Lung microvascular endothelial cell (primary cell): ENCODE results near the gene DACT3. TPM values are rescaled to one million over a fixed set of nuclear protein-coding genes. Genes with fewer than 3 reads are reported as not detected.

Experiments used
- DNase-seq, 2 donors: peaks; one replicate each; pipeline versions ENCODE4 v3.0.0 to v3.0.0-alpha.2; 2010; ENCODE audit warnings: low read depth in 2 of 2
- total RNA-seq: library from RNA; depleted of rRNA; stranded (reverse); fragments of >200 nt; gene quantifications from 2 replicates; pipeline ENCODE4 v1.2.1, GENCODE V29; 2014

Gene DACT3, protein sequence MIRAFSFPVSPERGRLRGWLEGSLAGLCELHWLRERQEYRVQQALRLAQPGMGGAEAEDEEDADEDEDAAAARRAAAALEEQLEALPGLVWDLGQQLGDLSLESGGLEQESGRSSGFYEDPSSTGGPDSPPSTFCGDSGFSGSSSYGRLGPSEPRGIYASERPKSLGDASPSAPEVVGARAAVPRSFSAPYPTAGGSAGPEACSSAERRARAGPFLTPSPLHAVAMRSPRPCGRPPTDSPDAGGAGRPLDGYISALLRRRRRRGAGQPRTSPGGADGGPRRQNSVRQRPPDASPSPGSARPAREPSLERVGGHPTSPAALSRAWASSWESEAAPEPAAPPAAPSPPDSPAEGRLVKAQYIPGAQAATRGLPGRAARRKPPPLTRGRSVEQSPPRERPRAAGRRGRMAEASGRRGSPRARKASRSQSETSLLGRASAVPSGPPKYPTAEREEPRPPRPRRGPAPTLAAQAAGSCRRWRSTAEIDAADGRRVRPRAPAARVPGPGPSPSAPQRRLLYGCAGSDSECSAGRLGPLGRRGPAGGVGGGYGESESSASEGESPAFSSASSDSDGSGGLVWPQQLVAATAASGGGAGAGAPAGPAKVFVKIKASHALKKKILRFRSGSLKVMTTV
- 0.20 and 0.22 TPM in 2 replicates for total RNA-seq

DNA sequence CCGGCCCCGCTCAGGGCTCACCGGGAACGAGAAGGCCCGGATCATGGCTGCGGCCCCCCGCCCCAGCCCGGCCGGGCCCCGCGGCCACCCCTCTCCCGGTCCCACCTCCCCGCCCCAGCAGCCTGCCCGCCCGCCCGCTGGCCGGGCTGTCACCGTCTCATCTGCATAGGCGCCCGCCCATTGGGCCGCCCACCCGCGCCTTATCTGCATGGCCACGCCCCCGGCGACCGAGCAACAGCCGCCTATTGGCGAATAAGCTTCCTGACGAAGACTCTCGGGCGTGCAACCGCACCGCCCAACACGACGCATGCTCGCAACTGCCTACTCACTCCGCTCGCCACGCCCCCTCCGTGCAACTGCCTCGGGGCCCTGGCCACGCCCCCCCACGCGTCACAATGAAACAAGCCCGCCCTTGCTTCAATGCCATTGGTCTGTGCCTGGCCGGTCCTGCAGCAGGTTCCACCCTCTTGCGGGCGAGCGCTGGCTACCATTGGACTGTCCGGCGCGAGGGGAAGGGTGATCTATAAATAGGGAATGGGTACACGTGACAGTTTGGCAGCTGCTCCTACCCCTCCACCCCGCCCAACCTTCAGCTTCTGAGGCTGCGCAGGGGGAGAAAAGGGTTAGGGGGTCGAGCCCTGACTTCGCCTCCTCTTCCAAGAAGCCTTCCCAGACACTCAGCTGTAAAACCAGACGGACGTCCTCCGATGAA lies at the start of gene DACT3:
DACT3 (minus strand) TSS at position 163 of the 712 bp plus-strand sequence; CDS start at position 45, 118 bp downstream.
- DNase-seq = peak; percentile 100

DNA sequence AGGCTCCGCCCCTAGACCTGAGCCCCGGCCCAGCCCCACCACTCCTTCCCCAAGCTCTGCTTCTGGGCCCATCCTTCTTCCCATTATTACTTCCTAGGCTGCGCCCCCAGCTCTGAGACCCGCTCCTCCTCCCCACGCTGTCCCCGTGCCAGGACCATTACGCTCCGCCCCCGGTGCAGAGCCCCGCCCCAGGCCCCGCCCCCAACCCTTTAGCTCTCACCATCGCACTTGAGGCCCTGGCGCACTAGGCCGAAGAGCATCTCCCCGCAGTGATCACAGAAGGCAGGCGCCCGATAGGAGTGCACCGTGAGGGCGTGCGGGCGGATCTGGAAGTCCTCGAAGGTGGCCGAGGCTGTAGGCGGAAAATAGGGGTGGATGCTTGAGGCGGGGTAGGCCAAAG lies 49.7 kb upstream of the DACT3 start:
- DNase-seq = no peak

DNA sequence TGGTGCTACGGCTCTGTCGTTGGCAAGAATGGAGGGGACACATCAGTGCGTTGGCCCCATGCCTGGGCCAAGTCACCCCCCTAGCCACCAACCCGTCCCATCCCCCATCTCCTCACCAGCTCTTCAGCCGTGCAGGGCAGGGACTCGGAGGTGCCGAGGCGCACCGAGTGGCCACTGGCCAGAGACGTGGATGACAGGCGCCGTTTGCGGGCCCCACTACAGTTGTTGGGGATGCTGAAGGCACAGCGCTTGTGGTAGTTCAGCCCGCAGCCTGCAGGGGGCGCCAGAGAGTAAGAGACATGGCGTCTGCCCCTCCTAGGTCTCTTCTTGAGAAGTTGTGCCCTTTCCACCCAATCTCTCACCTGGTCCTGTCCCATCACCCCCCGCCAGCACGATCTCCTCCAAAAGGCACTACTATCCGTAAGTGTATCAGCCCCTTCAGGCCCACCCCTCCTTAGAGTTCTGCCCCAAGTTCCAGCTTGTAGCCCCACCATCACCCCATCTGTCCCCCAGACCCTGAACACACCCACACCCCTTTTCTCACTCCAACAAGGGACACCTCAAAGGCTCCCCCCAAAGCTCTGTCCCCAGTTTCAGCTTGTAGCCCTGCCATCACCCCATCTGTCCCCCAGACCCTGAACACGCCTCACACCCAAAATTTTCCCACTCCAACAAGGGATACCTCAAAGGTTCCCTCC lies 43.5 kb upstream of the DACT3 start:
- DNase-seq = peak; percentile 58 to 64

DNA sequence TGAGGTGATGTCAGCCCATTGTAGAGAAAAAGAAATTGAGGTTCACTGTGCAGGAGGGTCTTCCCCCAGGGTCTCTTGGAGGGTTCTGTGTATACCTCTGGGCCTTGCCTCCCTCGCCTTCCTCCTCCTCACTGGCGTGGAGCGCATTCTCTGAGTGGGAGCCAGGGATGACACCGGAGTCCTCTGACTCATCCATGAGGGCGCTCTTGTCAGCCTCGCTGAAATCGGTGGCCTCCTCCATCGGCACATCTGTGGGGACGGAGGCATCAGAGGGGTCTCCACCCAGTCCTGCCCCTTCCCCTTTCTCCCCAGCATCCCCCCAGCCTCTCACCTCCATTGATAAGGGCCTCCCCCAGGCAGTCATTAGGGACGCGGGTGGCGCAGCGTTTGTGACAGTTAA lies 39.7 kb upstream of the DACT3 start:
- no peak for DNase-seq

DNA sequence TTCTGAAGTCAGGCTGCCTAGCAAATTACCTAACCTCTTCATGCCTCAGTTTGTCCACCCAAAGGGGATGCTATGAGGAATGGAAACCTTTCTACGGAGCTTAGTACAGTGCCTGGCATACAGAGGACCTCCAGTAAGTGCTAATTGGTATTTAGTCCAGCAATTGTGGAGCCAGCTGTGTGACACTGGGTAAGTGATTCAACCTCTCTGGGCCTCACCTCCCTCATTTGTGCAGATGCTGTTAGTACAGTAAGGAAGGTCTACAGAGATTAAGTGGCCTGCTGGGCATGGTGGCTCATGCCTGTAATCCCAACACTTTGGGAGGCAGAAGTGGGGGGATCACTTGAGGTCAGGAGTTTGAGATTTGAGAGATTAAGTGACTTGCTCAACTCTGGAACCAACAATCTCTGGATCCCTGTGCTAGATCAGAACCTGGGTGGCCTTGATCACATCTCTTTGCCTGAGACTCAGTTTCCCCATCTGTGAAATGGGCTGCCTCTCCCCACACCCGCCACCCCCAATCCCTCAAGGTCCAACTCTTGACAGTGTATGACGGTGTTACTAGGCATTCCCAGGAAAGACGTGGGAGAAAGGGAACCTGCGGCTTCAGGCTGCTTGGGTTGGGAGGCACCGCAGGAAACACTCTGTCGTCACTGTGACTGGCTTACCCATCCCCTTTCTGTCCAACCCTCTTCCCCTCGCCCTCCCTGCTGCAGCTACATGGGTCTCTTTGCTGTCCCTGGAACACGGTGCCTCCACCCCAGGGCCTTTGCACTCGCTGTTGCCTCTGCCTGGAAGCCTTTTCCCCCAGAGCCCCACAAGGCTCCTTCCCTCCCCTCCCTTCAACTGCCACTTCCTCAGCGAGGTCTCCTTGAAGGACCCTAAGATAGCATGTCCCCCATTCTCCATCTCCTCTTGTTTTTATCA lies 37.7 kb upstream of the DACT3 start:
- no peak for DNase-seq

DNA sequence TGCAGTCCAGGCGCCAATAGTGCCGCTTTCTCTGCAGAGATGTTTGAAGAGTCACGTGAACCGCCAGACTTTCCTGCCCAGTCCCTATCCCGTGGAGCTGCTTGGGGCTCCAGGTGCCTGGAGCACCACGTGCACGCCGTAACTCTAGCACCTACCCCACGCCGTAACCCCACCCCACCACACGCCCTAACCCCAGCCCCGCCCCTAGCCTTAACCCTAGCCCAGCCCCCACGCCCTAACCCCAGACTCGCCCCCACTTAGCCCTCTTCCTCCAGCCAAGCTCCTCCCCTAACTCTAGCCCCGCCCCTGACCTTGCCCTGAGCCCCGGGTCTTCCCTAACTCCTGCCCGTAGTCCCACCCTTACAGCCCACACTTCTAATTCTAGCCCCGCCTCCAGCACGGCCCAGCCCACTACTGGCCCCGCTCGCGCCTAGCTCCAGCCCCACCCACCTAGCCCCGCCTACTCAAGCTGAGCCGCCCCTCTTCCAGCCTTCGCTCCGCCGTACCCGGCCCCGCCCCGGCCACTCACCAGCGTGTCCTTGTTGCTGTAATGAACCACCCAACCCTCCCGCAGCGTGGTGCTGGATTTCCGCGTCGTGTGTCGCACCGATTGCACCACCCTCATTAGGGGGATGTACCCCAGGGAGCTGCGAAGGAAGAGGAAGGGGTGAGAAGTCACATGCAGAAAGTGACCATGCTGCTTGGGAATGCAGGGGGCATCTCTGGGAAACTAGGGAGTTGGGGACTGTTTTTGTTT lies 36.4 kb upstream of the DACT3 start:
- peak; percentile 81 to 84 for DNase-seq

DNA sequence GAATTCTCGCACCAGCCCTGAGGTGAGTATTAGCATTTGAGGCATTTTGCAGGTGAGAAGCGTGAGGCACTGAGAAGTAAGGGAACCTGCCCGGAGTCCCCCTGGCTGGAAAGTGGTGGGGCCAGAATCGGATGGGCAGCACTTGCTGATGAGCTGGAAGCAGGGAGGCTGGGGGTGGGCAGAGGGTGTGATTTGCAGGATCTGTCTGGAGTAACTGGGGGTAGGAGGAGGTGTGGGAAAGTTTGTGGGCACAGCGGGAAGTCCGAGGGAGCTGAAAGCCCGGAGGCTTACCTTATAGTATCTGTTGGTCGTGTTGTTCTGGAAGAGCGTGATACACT lies 35.9 kb upstream of the DACT3 start:
- DNase-seq = no peak

DNA sequence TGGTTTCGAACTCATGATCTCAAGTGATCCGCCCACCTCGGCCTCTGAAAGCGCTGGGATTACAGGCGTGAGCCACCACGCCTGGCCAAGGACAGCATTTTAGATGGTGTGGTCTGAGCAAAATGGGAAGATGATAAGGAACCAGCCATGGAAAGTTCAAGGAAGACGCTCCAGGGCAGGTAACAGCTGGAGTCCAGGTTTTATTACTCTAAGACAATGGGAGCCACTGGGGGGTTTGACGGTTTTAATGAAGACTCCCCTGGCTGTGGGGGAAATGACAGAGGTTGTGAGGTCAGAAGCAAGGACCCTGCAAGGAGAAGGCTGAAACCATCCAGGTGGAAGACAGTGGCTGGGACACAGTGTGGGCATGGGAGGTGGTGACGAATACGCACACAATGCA lies 35.1 kb upstream of the DACT3 start:
- no peak for DNase-seq

DNA sequence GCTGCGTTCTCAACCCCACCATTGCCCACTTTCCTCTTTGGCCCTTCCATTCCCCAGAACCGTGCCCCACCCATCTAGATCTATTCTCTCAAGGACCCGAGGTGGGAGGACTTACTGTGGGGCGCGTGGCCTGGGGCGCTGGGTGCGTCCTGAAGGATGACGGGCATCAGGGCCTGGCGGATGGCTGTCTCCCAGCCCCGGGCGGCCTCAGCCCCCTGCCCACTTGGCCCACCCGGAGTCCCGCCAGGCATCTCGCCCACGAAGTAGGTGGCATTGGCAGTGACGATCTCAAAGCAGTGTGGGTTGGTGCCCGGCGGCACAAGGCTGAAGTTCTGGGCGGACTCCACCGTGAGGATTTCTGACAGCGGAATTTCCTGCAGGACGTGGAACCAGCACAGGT lies 32.8 kb upstream of the DACT3 start:
- DNase-seq = no peak

DNA sequence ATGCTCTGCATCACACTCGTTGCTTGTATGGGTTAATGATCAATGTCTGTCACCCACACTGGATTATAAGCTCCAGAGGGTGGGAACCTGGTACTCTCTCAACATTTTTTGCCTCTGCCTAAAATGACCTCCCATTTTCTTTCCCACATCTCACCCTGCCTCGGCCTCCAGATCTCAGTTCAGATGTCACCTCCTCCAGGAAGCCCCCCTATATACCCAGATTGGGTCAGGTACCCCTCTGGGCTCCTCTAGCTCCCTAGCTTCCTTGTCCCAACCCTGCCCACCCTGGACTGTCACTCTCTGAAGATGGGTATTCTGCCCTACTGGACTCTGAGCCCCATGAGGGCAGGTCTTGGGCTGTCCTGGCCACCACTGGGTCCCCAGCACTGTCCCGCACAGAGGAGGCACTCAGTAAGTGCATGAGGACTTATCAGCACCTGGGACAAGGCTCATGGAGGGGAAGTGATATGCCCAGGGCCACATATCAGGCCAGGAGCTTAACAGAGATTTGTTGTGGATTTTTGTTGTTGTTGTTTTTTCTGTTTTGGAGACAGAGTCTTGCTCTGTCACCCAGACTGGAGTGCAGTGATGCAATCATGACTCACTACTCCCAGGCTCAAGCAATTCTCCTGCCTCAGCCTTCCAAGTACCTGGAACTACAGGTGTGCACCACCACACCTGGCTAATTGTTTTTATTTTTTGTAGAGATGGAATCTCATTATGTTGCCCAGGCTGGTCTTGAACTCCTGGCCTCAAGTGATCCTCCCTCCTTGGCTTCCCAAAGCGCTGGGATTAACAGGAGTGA lies 32.1 kb upstream of the DACT3 start:
- DNase-seq = no peak

DNA sequence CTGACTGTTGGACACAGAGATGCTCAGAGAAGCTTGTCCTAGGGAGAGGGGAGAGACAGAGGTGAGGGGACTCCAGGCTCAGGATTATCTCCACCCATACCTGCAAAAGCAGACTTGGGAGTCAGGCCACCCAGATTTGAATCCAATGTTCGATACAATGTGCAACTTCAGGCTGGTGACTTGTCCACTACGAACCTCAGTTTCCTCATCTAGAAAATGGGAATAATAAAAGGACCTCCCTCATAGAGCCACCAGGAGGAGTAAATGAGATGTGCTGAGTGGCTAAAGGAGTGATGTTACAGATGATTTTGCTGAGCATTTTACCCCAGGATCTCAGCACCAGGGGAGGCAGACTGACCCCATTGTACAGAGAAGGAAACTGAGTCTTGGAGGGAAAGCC lies 31.0 kb upstream of the DACT3 start:
- no peak for DNase-seq

DNA sequence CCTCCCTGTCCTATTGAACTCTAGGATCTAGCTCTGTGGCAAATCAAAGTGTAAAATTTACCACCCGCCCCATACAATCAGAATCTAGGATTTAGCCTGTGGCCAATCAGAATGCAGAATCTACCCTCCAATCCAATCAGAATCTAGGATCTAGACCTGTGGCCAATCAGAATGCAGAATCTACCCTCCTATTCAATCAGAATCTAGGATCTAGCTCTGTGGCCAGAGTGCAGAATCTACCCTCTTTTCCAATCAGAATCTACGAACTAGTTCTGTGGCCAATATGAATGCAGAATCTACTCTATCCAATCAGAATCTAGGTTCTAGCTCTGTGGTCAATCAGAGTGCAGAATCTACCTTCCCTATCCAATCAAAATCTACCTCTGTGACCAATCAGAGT lies 30.1 kb upstream of the DACT3 start:
- DNase-seq = no peak

DNA sequence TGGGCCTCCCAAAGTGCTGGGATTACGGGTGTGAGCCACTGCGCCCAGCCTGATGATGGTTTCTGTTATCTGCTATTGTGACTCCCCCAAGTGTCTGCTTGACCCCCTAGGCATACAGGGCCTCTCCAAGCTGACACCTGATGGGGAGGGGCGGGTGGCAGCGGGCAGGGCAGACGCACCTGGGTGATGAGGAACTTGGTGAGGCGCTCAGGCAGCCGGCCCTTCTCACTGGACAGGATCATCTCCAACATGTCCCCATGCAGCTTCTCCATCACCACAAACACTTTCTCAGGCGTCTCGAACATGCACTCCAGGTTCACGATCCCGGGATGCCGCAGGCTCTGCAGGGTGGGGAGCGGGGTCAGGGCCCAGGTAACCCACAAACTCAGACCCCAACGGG lies 28.4 kb upstream of the DACT3 start:
- DNase-seq = no peak

DNA sequence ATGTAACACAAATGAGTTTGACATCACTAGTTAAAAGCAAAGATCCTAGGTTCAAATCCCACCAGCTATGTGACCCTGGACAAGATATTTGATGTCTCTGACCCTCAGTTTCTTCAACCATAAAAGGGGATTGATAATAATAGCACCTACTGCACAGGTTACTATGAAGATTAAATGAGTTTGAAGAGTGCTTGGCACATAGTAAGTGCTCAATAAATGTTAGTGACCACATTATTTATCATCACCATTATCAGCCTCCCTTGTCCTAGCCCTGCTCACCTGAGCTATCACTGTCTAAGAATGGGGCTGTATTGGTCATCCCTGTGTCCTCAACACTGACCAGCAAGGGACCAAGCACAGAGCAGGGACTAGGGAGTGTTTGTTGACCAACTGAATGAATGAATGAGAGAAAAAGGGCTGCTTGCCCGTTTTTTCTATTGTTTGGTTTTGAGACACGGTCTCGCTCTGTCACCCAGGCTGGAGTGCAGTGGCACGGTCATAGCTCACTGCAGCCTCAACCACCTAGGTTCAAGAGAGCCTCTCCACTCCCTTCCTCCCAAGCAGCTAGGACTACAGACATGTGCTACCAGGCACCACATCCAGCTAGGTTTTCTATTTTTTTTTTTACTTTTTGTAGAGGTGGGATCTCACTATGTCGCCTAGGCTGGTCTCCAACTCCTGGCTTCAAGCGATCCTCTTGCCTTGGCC lies 26.6 kb upstream of the DACT3 start:
- no peak for DNase-seq

DNA sequence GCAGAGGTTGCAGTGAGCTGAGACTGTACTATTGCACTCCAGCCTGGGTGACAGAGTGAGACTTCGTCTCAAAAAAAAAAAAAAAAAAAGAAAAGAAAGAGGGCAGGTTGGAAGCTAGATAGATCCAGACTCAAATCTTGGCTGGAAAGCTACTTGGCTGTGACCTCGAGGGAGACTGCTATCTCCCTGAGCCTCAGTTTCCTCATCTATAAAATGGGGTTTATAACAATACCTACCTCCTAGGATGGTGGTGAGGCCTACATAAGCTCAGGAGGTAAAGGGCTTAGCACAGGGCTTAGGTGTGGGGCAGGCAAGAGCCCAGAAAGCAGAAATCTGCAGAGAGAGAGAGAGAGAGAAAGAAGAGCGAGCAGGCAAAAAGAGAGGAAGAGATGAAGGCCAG lies 24.2 kb upstream of the DACT3 start:
- DNase-seq = no peak

DNA sequence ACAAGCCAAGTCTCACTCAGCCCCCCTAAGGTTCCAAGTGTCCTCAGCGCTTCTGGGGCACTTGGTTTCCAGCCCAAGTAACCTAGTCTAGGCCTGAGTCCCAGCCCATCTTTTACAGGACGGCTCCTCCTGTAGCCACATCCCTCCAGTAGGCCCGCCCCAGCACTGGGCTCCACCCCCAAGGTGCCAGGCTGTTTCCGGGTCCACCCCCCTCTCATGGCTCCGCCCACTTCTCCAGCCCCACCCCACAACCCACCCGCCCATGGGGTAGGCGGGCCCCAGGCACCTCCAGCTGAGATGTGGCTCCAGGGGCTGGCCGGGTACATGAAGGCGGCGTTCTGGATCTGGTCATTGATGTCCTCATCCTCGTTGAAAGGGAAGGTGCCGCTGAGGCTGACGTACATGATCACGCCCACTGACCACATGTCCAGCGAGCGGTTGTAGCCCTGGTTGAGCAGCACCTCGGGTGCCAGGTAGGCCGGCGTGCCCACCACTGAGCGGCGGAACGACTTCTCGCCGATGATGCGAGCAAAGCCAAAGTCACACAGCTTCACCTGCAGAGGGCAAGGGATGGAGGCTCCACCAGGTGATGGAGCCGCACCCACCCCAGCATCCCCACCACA lies 17.2 kb upstream of the DACT3 start:
- DNase-seq = peak; percentile 20

DNA sequence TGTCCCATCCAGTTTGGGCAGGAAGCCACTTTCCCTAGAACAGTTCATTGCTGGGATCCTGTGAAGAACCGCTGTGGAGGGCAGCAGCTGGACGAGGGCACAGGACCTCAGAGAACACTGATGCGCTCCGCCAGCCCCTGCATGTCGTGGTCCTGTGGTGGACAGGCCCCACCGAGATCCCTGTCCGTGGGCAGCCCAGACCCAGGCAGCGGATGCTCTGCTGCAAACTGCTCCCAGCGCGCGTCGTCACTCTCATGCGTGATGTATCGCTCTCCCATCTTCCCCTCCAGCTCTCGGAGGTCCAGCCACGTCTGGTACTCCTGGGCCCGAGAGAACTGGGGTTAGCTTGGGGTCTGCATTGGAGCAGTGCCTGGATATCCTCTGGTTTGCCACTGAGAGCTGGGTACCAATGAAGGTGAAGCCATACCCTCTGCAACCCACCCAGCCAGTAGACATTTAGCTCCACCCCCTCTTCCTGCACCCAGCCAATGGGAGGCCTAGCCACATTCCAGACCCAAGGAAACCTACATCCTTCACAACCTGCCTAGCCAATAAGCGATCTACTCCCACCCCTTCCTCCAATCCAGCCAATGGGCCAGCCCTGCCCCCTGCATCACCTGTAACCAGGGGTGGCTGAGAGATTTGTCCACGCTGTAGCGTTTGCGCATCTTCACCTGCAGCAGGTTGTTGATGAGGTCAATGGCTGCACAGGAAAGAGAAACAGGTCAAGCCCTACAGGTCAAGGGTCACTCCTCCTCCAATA lies 13.6 kb upstream of the DACT3 start:
- DNase-seq = peak; percentile 40 to 52
